Measurements from ENCODE around the gene TUBB2B.

Gene TUBB2B

DNA sequence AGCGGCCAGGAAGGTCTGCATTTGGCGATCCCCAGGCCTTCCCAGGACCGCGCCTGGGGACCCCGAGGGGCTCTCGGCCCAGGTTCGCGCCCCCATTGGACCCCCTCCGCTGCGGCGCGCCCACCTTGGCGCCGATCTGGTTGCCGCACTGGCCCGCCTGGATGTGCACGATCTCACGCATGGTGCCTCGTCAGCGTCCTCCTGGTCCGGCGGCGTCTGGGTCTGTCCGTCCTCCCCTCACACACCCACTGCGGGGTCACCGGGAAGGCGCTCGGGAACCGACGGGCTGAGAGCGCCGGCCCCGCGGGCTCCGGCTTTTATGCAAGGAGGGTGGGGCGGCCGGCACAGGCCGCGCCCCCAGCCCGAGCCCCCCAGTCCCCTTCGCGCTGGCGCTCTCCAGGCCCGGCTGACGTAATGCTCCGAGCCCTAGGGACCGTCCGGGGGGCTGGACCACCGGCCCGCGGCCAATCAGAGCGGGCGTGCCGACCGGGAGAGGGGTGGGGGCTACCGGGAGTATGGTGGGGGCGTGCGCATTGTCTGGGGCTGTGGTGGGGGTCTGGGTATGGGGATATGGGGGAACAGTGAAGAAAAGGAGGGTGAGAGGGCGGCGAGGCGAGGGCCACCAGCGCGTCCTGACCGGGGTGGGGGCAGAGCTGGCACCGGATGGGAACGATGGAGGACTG, at the start of gene TUBB2B:
TUBB2B (minus strand) TSS at position 291 of the 683 bp plus-strand sequence; CDS start at position 181, 110 bp downstream.
- DNase-seq, result no peak

DNA sequence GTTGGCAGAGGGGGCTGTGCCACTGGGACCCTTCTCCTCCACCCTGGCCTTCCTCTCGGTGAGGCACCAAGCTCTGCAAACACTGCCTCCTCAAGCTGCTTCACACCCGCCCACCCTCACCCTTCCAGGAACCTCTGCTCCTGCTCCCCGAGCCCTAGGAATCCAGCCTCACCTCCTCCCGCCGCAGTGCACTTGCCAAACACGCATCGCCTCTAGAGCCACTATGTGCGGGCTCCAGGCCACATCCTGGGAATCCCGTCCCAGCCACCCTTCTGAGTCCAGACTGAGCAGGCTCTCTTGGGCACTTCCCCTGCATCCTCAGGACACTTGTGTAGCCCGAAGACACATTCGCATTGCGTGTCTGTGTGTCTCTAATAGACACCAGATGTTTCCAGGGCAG, 49.8 kb upstream of the TUBB2B start:
- no peak for DNase-seq

DNA sequence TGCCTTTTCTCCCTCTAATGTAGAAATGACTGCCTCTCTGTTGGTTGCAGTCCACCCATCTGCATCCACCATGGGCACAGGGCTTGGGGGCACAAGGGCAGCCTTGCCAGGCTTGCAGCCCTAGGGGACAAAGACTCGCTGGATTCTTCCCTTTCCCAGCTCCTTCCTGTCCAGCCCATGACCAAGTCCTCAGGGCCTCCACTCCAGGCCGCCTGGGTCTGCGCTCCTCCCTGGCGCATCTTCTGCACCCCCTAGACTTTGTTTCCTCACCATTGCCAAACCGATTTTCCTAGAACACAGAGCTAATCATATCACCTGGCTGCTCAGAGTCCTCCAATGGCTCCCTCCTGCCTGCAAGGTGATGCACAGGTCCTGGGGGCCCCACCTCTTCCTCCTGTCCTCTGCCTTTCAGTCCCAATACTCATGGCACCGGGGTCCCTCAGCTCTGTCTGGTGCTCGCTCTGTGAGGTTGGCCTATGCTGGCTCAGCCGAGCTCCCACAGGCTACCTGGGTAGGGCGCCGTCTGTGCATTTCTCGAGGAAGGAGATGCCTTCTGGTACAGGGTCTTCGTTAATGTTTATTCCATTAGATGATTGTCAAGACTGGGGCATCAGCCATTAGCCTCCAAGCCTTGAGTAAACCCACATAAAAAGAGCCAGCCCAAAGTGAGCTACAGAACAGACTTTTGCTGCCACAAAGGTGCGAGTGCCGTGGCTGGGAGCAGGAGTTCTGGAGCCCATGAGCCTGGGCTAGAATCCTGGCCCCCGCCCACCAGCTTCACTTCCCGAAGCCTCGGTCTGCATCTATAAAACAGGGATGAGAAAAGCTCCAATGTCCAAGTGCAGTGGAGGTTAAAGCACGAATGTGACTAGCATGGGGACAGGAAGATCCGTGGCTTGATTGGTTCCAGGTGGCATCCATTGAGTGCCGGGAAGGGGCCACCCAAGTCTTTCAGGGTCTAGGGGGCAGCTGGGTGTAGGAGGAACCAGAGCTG, 49.0 kb upstream of the TUBB2B start:
- no peak for DNase-seq

DNA sequence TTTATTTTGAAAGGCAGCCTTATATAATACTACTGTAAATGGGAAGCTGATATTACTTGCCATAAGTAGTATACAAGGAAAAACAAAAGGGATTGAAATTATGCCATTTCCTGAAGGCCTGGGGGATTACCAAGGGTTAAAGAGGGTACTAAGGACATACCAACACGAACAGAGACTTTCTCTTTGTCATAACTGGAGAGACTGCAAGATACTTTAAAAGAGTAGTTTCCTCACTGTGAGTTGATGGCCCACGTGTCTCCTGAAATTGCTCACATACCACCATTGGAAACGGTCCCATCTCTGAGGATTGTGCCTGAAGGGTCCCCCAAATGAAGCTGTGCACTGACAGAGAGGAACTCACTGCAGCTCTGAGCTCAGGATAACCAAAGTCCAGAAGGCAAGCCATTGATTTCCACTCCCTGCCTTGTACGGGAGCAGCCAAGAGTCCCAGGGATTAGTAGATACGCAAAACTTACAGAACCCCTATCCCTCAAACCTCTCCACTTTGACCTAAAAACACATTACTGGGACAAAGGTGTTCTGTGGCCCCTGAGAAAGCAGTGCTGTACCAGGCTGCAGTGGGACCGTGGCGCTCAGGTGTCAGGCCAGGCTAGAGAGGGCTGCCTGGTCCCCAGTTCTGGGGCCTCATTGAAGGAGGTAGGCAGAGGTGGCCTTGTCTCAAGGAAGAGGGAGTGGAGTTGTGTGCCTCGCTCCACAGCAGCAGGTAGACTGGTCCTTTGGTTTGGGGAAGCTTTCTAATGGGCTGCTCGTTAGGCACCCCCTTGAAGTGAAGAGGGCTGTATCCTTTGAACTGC, 46.5 kb upstream of the TUBB2B start:
- no peak for DNase-seq

DNA sequence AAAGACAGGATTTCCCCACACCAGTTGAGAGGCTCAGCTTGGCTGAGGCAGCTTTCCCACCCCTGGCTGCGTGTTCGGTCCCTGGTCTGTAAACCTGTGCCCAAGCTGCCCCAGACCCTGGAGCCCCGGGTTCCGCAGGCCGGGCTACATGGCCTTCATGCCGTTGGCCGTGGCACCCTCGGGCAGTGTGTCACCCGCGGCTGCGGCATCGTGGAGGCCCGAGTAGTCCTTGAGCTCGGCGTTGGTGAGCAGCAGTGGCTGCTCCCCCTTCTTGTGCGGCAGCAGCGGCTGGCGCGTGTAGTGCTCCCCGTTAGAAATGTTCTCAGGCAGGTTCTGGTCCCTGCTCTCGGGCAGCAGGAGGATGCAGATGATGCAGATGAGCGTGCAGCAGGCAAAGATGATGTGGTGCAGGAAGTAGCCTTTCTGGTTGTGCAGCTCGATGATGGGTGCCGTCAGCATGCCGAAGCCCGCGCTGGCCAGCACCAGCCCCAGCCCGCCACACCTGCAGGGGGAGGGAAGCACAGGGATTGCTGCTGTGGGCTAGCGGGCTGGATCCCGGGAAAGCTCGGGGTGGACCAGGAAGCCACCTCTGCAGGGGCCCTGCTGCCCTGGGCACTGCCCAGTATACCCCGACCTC, 45.6 kb upstream of the TUBB2B start:
- DNase-seq, result no peak

DNA sequence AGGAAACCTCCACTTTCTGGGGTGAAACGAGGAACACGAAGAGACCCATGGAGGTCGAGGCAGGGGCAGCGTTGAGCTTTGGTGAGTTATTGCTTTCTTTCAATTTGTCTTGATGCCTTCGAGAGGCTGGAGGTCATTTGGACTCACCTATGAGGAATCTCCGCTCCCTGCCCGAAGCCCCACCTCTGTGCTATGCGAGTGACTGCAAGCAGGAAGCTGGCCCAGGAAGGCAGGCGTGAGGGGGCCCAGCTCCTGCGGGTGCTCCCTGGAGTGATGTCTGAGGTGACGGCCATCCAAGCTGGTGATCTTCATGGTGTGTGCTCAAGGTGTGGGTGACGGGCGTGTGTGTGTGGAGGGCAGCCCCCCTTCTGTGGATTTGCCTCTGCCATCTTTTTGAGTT, 44.3 kb upstream of the TUBB2B start:
- no peak for DNase-seq

DNA sequence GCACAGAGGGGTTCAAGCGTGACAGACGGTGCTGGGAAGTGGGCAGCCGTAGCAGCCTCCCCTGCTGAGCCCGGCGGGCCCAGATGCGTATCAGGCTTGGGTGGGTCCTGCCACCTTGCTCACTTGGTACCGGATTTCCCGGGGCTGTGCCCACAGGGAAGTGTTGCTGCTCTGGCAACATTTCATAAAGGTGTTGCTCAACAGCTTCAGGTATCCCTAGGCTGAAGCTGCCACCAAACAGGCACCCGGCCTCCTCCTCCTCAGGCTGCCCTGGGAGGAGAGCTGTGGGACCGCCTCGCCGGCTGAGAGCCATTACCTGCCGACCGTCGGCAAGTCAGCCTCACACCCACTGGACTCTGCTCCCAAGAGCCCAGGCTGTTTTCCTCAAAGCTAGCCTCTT, 42.8 kb upstream of the TUBB2B start:
- DNase-seq, result no peak

DNA sequence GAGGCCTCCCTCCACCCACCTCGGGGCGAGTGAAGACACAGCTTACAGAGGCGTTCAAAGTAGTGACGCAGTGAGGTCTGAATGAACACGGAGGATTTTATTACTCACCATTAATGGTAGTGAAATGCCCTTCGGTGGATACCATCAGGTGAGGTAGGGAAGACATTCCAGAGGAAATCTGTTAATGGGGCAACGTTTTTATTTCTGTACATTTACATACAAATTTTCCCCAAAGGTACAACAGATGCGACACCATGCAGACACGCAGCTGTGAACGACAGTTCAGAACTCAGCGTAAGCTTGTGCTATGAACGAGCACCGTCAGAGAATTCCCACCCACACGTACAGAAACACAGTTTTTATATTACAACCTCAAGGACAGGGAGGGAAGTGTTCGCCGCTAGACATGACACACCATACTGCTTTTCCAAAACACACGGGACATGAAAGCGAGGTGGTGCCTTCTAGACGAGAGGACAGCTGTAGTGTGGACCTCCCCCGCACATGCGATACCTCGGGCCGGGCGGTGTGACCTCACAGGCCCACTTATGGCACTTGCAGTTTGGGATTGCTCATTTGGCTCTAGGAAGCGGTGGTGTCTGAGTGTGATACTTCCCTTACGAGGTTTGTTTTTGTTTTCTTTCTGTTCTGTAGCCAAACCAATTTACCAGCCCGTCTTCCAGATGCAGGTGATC, 42.0 kb upstream of the TUBB2B start:
- no peak for DNase-seq

DNA sequence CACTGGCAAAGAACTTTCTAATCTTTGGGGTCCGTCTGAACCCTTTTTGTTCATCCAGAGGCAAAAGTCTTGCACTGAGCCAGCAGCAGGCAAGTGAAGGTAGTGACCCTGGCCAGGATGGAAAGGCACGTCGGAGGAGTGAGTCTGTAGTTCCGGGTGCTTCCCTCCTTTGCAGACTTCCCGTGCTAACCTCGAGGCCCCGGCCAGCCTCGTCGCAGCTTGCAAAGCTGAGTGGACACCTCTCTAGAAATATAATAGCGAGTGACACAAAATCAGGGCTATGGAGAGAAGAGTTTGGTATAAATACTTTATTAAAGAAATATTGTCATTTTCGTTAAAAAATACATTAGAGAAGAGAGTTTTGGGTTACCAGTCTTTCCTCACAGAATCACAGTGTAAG, 41.2 kb upstream of the TUBB2B start:
- no peak for DNase-seq

DNA sequence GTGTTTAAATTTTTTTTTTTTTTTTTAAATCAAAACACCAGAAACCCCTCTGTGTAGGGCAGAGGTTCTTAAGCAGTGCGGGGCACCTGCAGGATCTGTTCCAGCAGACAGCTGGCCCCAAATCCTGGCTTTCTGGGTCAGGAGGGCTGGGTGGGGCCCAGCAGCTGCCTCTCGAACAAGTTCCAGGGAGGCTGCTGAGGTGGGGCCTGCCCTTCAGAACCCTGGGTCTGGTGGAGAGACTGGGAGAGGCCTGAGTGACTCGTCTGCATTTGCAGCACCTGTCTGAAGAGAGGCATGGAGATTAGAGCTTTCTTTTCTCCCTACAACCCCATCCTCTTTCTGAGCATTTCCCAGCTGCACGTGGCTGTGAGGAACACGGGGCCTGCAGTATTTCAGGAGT, 39.7 kb upstream of the TUBB2B start:
- no peak for DNase-seq

DNA sequence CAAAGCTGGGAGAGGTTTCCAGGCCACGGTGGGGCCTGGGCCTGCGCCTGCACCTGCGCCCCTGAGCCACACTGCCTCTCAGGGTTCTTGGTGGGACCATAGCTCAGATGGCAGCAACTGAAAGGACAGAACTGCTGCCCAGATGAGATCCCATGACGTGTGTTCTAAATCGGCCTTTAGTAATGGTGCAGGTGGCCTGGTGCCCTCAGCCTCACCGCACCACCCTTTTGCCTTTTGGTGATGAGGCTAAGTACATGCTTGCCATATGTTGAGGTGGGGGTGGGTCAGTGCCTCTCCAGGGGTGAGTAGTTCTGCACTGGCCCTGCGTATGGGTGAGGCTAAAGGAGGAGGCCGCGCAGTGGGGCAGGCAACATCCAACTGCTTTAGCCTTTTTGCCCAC, 38.7 kb upstream of the TUBB2B start:
- DNase-seq, result no peak

DNA sequence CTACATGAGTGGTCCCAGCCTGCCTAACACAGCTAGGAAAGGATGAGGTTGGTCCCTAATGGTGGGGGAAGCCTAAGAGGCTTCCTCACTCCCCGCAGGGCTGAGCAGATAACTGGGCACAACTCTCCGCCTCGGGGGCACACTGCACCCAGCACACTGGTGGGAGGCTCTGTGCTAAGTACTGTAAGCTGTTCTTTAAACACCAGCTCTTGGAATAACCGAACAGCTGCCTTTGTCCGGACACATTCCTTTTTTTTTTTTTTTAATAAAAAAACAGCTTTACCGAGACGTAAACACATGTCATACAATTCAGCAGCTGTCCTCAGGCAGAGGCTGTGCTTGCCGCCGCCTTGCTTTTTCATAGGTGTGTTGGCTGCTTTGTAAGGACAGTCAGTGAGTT, 38.2 kb upstream of the TUBB2B start:
- DNase-seq, result no peak

DNA sequence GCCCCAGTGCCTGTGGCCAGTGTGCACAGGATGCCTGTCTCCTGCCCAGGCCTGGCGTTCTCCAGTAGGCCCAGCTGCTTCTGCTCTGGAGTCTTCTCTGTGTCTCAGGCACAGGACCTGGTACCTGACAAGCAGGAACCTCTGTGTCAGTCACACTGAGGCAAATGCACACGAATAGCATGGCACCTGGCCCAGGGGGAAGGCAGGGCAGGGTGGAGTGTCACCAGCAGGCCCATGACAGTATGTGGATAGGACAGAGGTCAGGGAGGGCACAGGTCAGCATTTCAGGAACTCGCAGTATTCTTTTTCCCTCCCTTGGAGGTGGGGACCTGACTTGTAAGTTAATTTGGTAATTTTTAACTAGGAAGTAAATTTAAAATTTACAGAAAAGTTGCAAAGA, 36.9 kb upstream of the TUBB2B start:
- no peak for DNase-seq

DNA sequence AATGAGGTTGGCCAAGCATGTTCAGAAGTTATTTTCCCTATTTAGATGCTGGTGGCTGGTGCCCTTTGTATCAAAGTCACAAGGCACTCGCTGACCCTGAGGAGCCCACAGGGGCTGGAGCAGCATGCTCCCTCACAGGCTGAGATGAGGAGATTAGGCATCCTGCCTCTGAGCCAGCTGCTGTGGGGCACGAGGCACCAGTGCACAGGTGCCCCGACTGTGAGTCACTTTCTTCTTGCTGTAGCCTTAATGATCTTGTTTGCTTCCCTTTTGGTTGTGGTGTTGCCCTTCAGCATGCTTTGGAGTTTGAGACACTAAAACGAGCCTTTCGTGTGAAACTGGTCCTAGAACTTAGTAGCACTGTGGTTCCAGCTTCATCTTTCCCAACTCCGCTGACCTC, 35.6 kb upstream of the TUBB2B start:
- DNase-seq, result no peak

DNA sequence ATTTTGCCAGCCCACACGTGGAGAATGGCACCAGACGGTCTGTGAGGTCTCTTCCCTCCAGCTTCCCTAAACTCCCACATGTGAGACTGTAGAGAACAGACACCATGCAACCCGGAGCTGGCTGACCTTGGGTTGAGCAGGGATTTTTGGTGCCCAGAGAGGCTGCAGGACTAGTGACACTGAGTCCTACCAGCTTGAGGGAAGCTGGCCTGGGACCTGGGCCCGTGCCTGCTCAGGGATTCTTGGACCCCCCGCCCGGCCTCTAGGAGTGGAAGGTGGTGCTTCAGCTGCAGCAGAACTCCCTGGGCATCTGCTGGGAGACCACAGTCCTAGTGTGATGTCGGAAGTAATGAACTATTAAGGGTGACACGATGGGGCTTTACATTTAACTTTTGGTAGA, 34.5 kb upstream of the TUBB2B start:
- peak in 1 of 2 donors; percentile 31 for DNase-seq

DNA sequence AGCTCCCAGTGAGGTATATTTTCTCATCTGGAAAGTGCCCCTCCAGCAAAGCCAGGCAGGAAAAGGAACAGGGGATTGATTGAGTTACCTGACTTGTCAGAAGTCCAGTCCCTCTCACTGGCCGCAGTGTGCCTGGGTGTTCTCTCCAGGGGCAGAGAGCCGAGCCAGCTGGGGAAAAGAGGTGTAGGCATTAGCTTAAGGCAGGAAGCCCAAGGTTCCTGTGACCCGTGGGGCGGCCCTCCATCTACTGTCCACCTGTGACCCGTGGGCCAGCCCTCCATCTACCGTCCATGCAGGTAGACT, 34.0 kb upstream of the TUBB2B start:
- DNase-seq, result no peak

DNA sequence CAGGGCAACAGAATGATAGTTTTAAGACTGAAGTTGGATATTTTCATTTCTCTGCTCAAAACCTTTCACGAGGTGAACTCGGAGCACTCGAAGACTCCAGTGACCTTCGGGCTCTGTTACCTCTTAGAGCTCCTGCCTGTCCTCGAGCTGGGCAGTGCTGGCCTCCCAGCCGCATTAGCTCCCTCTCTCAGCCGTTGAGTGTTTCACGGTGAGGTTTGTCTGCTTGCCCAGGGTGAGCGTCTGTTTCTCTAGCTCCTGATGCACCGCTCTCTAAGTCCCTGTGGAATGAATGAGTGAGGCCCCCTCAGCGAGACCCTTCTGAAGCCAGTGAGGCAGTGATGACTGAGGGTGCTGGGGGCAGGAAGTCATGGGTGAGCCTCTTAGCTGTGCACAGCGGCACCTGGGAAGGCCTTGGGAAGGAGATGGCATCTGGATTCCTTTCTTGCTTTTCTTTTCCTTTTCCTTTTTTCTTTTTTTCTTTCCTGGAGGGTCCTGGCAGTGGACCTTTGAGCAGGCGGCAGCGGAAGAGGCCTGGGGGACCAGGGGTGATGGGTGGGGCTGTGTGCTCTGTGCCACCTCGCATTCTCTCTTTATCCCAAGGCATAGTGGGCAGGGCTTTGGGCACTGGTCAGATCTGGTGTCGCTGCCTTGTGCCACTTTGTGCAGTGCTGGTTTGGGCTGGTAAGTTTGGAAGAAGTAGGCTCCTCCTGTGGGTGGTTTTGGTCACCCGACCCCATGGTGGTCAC, 33.5 kb upstream of the TUBB2B start:
- DNase-seq, result no peak

DNA sequence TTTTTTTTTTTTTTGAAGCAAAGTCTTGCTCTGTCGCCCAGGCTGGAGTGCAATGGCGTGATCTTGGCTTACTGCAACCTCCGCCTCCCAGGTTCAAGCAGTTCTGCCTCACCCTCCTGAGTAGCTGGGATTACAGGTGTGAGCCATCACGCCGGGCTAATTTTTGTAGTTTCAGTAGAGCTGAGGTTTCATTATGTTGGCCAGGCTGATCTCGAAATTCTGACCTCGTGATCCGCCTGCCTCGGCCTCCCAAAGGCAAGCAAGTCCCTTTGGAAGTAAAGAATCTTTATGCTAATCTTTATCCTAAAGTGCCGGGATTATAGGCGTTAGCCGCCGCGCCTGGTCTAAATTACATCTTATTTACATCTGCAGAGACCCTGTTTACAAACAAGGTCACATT, 32.8 kb upstream of the TUBB2B start:
- no peak for DNase-seq

DNA sequence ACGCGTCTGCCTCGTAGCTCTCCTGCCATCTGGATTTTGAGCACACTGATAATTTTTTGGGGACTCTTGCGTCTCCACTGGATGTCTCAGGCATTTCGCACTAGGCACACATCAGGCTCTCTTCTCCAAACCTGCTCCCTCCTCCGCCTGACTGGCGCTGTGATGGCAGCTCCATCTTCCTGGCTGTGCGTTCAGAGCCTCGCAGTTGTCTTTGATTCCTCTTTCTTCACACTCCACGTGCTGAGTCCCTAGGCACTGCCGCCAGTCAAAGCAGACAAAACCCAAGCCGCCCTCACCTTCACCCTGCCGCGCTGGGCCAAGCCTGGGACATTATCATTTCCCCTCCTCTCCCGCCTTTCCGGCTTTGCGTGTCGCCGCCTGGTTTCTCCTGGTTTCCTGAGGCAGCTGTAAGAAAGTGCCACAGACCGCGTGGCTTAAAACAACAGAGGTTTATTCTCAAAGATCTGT, 32.1 kb upstream of the TUBB2B start:
- DNase-seq, result peak; percentile 21 to 26

DNA sequence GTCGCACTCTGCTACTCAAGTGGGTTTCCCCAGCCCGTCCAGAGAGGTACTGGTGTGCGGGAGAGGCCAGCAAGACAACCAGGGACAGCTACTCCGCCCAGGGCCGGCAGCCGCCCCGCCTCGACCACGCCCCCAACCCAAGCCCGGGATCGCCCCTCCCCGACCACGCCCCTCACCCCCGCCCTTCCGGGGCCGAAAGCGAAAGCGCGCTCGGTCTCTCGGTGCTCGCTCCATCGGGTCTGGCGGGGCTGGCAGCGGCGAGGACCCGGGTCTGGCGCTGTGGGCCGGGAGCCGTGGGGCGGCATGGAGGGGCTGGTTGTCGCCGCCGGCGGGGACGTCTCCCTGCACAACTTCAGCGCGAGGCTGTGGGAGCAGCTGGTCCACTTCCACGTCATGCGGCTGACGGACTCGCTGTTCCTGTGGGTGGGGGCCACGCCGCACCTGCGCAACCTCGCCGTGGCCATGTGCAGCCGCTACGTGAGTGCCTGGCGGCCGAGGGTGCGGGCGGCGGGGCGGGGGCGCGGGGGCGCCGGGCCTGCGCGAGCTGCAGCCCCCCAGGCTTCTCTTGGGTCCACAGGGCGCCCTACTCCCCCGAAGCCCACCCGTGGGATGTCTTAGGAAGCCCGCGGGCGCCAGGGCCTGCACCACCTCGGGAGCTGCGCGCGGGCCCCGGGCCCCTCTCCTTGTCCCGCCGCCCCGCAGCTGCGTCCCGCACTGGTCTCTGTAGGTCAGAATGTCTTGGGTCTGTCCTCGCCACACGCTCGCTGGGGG, 31.5 kb upstream of the TUBB2B start, which contains the start of gene PSMG4:
PSMG4 (plus strand) TSS at position 228 of the 771 bp plus-strand sequence; CDS start at position 304, 76 bp downstream.
- DNase-seq, result peak; percentile 84 to 97
